H1 (cell line): Measurements from ENCODE around the gene MPEG1. TPM values are rescaled to one million over a fixed set of nuclear protein-coding genes. Genes with fewer than 3 reads are reported as not detected.
A peak's percentile ranks its signal among the peaks of the same experiment; 100 is the strongest.

Source experiments
- CTCF ChIA-PET: fragments of 300-600 bp; sonication (Branson Sonifier 250); formaldehyde crosslinking; loops from one replicate; lab custom pipeline; 2021; ENCODE audit not compliant: partially characterized antibody; lab: Charles Lee
- POLR2A ChIA-PET: fragments of 300-600 bp; sonication (Branson Sonifier 250); formaldehyde crosslinking; loops from one replicate; lab custom pipeline; 2021; ENCODE audit warnings: inconsistent platforms; ENCODE audit not compliant: partially characterized antibody; lab: Charles Lee
- DNase-seq, 2 experiments: peaks; one replicate each; pipeline versions ENCODE4 v3.0.0 to v3.0.0-alpha.2; 2010 to 2022; ENCODE audit warnings: low spot score in 2 of 2, low read depth in 1 of 2, mixed read lengths in 1 of 2
- FAIRE-seq: peaks from 2 replicates; lab custom pipeline; 2011; peaks lifted over from hg19 to GRCh38; lab: Jason Lieb, UNC
- H2AFZ ChIP-seq: 2 replicates; pipeline ENCODE4 v1.8.1; 2012; ENCODE audit warnings: low read length, inconsistent platforms
- H2AK5ac ChIP-seq: 2 replicates; pipeline ENCODE4 v1.6.1; 2013; ENCODE audit warnings: low read depth, low read length
- H2BK120ac ChIP-seq: replicated peaks from 2 replicates; pipeline ENCODE3; 2013; ENCODE audit warnings: low read depth, low read length, inconsistent platforms
- H2BK12ac ChIP-seq: 2 replicates; pipeline ENCODE4 v1.6.1; 2013; ENCODE audit warnings: low read depth, low read length
- H2BK15ac ChIP-seq: 2 replicates; pipeline ENCODE4 v1.6.1; 2013; ENCODE audit warnings: low read length
- H2BK20ac ChIP-seq: 2 replicates; pipeline ENCODE4 v1.6.1; 2013; ENCODE audit warnings: low read length
- H2BK5ac ChIP-seq: 2 replicates; pipeline ENCODE4 v1.6.1; 2013; ENCODE audit warnings: low read depth, low read length
- H3K14ac ChIP-seq: 2 replicates; pipeline ENCODE4 v1.6.1; 2013; ENCODE audit warnings: inconsistent platforms; ENCODE audit not compliant: insufficient read length
- H3K18ac ChIP-seq: 2 replicates; pipeline ENCODE4 v1.6.1; 2013; ENCODE audit warnings: low read length; ENCODE audit errors: extremely low read depth
- H3K23ac ChIP-seq: 2 replicates; pipeline ENCODE4 v1.6.1; 2013; ENCODE audit warnings: inconsistent platforms; ENCODE audit not compliant: insufficient read length
- H3K23me2 ChIP-seq: 2 replicates; pipeline ENCODE4 v1.6.1; 2013; ENCODE audit warnings: low read depth, low read length
- H3K27ac ChIP-seq: 2 replicates; pipeline ENCODE4 v1.6.1; 2011; ENCODE audit warnings: low read depth, low read length, inconsistent platforms
- H3K27me3 ChIP-seq, 4 experiments: replicated peaks in 1 of 4; 1 replicate in 1 of 4; 2 replicates in 3 of 4; pipeline versions ENCODE4 v1.6.1 to v1.8.1; 2011 to 2013; ENCODE audit warnings: low read length in 3 of 4, mild to moderate bottlenecking in 3 of 4, inconsistent platforms in 2 of 4, mixed read lengths in 2 of 4, moderate library complexity in 1 of 4; ENCODE audit not compliant: control insufficient read depth in 3 of 4, insufficient read depth in 3 of 4; ENCODE audit errors: extremely low read depth in 1 of 4
- H3K36me3 ChIP-seq, 4 experiments: 2 replicates each; pipeline versions ENCODE4 v1.6.1 to v1.8.1; 2011 to 2013; ENCODE audit warnings: mild to moderate bottlenecking in 4 of 4, low read length in 3 of 4, moderate library complexity in 2 of 4, control low read depth in 1 of 4, inconsistent platforms in 1 of 4; ENCODE audit not compliant: insufficient read depth in 4 of 4, control insufficient read depth in 2 of 4
- H3K4ac ChIP-seq: replicated peaks from 2 replicates; pipeline ENCODE3; 2013; ENCODE audit warnings: low read length, low read depth, mixed read lengths, inconsistent platforms; ENCODE audit not compliant: insufficient read length
- H3K4me1 ChIP-seq, 4 experiments: replicated peaks in 1 of 4; 1 replicate in 1 of 4; 2 replicates in 3 of 4; pipeline versions ENCODE4 v1.6.1 to v1.8.1; 2011 to 2013; ENCODE audit warnings: low read length in 3 of 4, inconsistent platforms in 2 of 4, mixed read lengths in 1 of 4; ENCODE audit not compliant: insufficient read depth in 4 of 4, control insufficient read depth in 3 of 4
- H3K4me2 ChIP-seq, 2 experiments: 2 replicates each; pipeline versions ENCODE4 v1.6.1 to v1.8.1; 2011 to 2013; ENCODE audit warnings: low read depth in 2 of 2, low read length in 2 of 2, control low read depth in 1 of 2, inconsistent platforms in 1 of 2, mild to moderate bottlenecking in 1 of 2; ENCODE audit not compliant: insufficient read depth in 1 of 2
- H3K4me3 ChIP-seq, 4 experiments: fragments of 200-600, 300-600 bp in 1 of 4; sonication (generic), shearing (Covaris generic), sonication (Bioruptor Twin) in 1 of 4; 2 replicates each; pipeline versions ENCODE4 v1.5.1 to v1.8.1; 2011 to 2016; ENCODE audit warnings: low read length in 4 of 4, low read depth in 3 of 4, control low read depth in 2 of 4, inconsistent platforms in 2 of 4, mild to moderate bottlenecking in 2 of 4, mixed read lengths in 1 of 4, moderate library complexity in 1 of 4; ENCODE audit not compliant: insufficient read depth in 2 of 4; ENCODE audit errors: extremely low read depth in 1 of 4
- H3K56ac ChIP-seq: replicated peaks from 2 replicates; pipeline ENCODE3; 2013; ENCODE audit warnings: low read depth, mild to moderate bottlenecking, mixed read lengths, low read length, inconsistent platforms; ENCODE audit not compliant: insufficient read length
- H3K79me1 ChIP-seq: 2 replicates; pipeline ENCODE4 v1.6.1; 2013; ENCODE audit warnings: low read depth, low read length, control low read depth
- H3K79me2 ChIP-seq, 2 experiments: 2 replicates each; pipeline versions ENCODE4 v1.6.1 to v1.8.1; 2012 to 2013; ENCODE audit warnings: low read length in 2 of 2, mild to moderate bottlenecking in 2 of 2, inconsistent platforms in 1 of 2; ENCODE audit not compliant: insufficient read depth in 2 of 2, control insufficient read depth in 1 of 2
- H3K9ac ChIP-seq, 4 experiments: replicated peaks in 1 of 4; 1 replicate in 1 of 4; 2 replicates in 3 of 4; pipeline versions ENCODE4 v1.6.1 to v1.8.1; 2011 to 2013; ENCODE audit warnings: low read depth in 3 of 4, low read length in 3 of 4, control low read depth in 2 of 4, mild to moderate bottlenecking in 2 of 4, moderate library complexity in 2 of 4, inconsistent platforms in 1 of 4; ENCODE audit errors: extremely low read depth in 1 of 4
- H3K9me3 ChIP-seq, 2 experiments: 2 replicates each; pipeline versions ENCODE4 v1.6.1 to v1.8.1; 2012 to 2013; ENCODE audit warnings: mild to moderate bottlenecking in 2 of 2, moderate library complexity in 2 of 2, control low read depth in 1 of 2, inconsistent platforms in 1 of 2, low read depth in 1 of 2, low read length in 1 of 2, mixed read lengths in 1 of 2; ENCODE audit not compliant: insufficient read depth in 2 of 2
- H4K20me1 ChIP-seq, 2 experiments: replicated peaks in 1 of 2; 2 replicates each; pipeline versions ENCODE3 to v1.8.1; 2011 to 2013; ENCODE audit warnings: inconsistent platforms in 2 of 2, low read length in 2 of 2, mild to moderate bottlenecking in 1 of 2; ENCODE audit not compliant: insufficient read depth in 2 of 2, control insufficient read depth in 1 of 2
- H4K5ac ChIP-seq: 2 replicates; pipeline ENCODE4 v1.6.1; 2013; ENCODE audit warnings: low read length, low read depth, mixed read lengths, inconsistent platforms; ENCODE audit not compliant: insufficient read length
- H4K8ac ChIP-seq: 2 replicates; pipeline ENCODE4 v1.8.0; 2013; ENCODE audit warnings: mild to moderate bottlenecking, moderate library complexity, low read length, inconsistent platforms; ENCODE audit not compliant: insufficient read depth; ENCODE audit errors: extremely low read depth
- H4K91ac ChIP-seq: replicated peaks from 2 replicates; pipeline ENCODE3; 2013; ENCODE audit warnings: low read length, mixed read lengths, inconsistent platforms; ENCODE audit not compliant: insufficient read length
- CBX8 ChIP-seq: fragments of 300-800, 300-1000 bp; sonication (generic); IDR thresholded peaks from 2 replicates; pipeline ENCODE4 v1.7.1; 2016; ENCODE audit warnings: low read depth, low read length, borderline replicate concordance
- EP300 ChIP-seq, 2 experiments: IDR thresholded peaks; 1 replicate in 1 of 2; 2 replicates in 1 of 2; pipeline ENCODE4 v1.6.1; 2011 to 2012; ENCODE audit warnings: low read depth in 2 of 2, low read length in 2 of 2, mild to moderate bottlenecking in 2 of 2, borderline replicate concordance in 1 of 2, inconsistent platforms in 1 of 2, moderate library complexity in 1 of 2
- GTF2F1 ChIP-seq: IDR thresholded peaks from 2 replicates; pipeline ENCODE4 v1.6.1; 2012; ENCODE audit warnings: low read depth, low read length, improper control_type of control experiment, borderline replicate concordance
- HDAC2 ChIP-seq, 2 experiments: fragments of 300-600 bp in 1 of 2; sonication (generic) in 1 of 2; IDR thresholded peaks; 2 replicates each; pipeline ENCODE4 v1.6.1; 2011 to 2012; ENCODE audit warnings: low read depth in 2 of 2, low read length in 2 of 2, mild to moderate bottlenecking in 2 of 2, moderate library complexity in 2 of 2, borderline replicate concordance in 1 of 2, inconsistent platforms in 1 of 2
- JUN ChIP-seq: IDR thresholded peaks from 2 replicates; pipeline ENCODE4 v1.6.1; 2011; ENCODE audit warnings: low read depth, mild to moderate bottlenecking, improper control_type of control experiment, low read length
- POLR2A ChIP-seq, 2 experiments: IDR thresholded peaks; 1 replicate in 1 of 2; 2 replicates in 1 of 2; pipeline ENCODE4 v1.6.1; 2011; ENCODE audit warnings: low read depth in 2 of 2, low read length in 2 of 2, mild to moderate bottlenecking in 2 of 2; ENCODE audit errors: control extremely low read depth in 1 of 2
- RAD21 ChIP-seq, 2 experiments: IDR thresholded peaks in 1 of 2; conservative IDR thresholded peaks in 1 of 2; 2 replicates each; pipeline ENCODE4 v1.6.1; 2011; ENCODE audit warnings: low read depth in 2 of 2, low read length in 2 of 2, improper control_type of control experiment in 1 of 2, inconsistent platforms in 1 of 2, mild to moderate bottlenecking in 1 of 2, moderate library complexity in 1 of 2
- SP1 ChIP-seq: IDR thresholded peaks from 2 replicates; pipeline ENCODE4 v1.6.1; 2011; ENCODE audit warnings: low read depth, low read length
- SP2 ChIP-seq: IDR thresholded peaks from 2 replicates; pipeline ENCODE4 v1.6.1; 2012; ENCODE audit warnings: mild to moderate bottlenecking, low read length, inconsistent platforms
- SUZ12 ChIP-seq: fragments of 200-600 bp; sonication (generic); IDR thresholded peaks from 2 replicates; pipeline ENCODE4 v1.6.1; 2012; ENCODE audit warnings: mild to moderate bottlenecking, inconsistent platforms, low read length, moderate library complexity, mixed read lengths
- TAF1 ChIP-seq: IDR thresholded peaks from 2 replicates; pipeline ENCODE4 v1.6.1; 2011; ENCODE audit warnings: mild to moderate bottlenecking, low read depth, low read length
- WGBS, 2 experiments: shearing (Covaris generic) in 1 of 2; methylation state at CpG; one replicate each; pipeline versions ENCODE4 v1.1.6 to v1.1.7; 2013 to 2015; ENCODE audit warnings: low lambda C conversion rate in 2 of 2, mixed read lengths in 2 of 2, inconsistent platforms in 1 of 2, low coverage in 1 of 2, missing lambda C conversion rate in 1 of 2; ENCODE audit not compliant: insufficient replicate concordance in 2 of 2, insufficient coverage in 1 of 2, insufficient read length in 1 of 2; ENCODE audit errors: extremely low coverage in 1 of 2, missing lambda C conversion rate in 1 of 2; 5-methylcytosine and 5-hydroxymethylcytosine counted together
- polyA plus RNA-seq, 7 experiments: library from polyadenylated mRNA; depleted of rRNA in 3 of 7; stranded (reverse) in 5 of 7; unstranded in 2 of 7; fragments of >200 nt in 5 of 7; fragments of 200-250 nt in 2 of 7; gene quantifications; 1 replicate in 5 of 7; 2 replicates in 1 of 7; 4 replicates in 1 of 7; pipeline versions ENCODE4 v1.2.1 to v1.2.3, GENCODE V29; 2011 to 2013; ENCODE audit warnings: missing spikeins in 2 of 7, mixed read lengths in 2 of 7
- total RNA-seq: library from RNA; stranded (reverse); fragmentation: NEBNext Ultra II Directional; extraction: Animal tissue kit (Norgen Biotek cat#: 25700); gene quantifications from 2 replicates; pipeline ENCODE4 v1.2.1, GENCODE V29; 2021
- TF ChIP-seq, protein P1 (sequence below): IDR thresholded peaks from 2 replicates; pipeline ENCODE4 v1.6.1; 2012; ENCODE audit warnings: inconsistent platforms
- TF ChIP-seq, protein P2 (sequence below): IDR thresholded peaks from 2 replicates; pipeline ENCODE4 v1.6.1; 2011; ENCODE audit warnings: low read depth, mild to moderate bottlenecking, low read length; ENCODE audit not compliant: insufficient read depth

Gene MPEG1
- total and polyA plus RNA-seq, 2 of the 8 experiments (the other 6 are each of a cell fraction or from before 2014, with no cell fraction given): not detected

DNA sequence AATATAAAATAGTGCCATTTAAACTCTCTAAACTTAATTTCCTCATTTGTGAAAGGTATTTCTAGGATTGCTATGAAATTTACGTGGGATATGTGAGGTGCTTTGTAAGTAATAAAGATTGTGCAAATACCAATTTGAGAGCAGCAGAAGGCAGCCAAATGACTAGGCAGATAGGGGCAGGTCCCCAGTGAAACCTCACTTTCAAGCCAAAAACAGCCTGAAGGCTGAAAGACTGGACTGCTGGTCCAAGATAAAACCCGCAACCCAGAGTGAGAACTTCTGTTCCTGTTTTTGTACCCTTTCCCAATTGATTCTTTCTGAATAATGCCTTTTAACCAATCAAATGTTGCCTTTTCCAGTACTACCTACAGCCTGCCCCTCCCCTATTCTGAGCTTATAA, 33.6 kb downstream of the MPEG1 start:
- peaks cover 2 to 5% of the 10 kb centered on the region in 2 experiments for H4K20me1 ChIP-seq
- peaks cover 6 to 17% (median 11%) of the 10 kb centered on the region in 4 experiments; a peak in 6 of 7 replicates for H3K4me1 ChIP-seq
- H4K5ac ChIP-seq: no peak overlapping the region
- ChIA-PET POLR2A (no interaction called here), CTCF (interaction anchor here (1.5 to 9.5 kb wide), 3 partner anchors 7 to 121 kb away, joined by 3 to 201 read pairs (median 141); partner anchors contain the start of gene DTX4)
- H3K27ac ChIP-seq: no peak overlapping the region
- no peak overlapping the region for H2AFZ ChIP-seq
- no peak overlapping the region for H3K56ac ChIP-seq
- H2BK5ac ChIP-seq: no peak overlapping the region
- H3K79me1 ChIP-seq: peaks cover 4% of the 10 kb centered on the region; the same call in 1 of the 2 replicates
- no peak overlapping the region for H2BK20ac ChIP-seq
- no peak for DNase-seq
- no peak overlapping the region for H3K18ac ChIP-seq
- FAIRE-seq: peak; percentile 39
- H3K4me2 ChIP-seq: no peak overlapping the region
- H3K36me3 ChIP-seq: peaks cover 0 to 11% (median 2%) of the 10 kb centered on the region in 4 experiments; a peak in 3 of 8 replicates
- 77% methylated on average over 2 of the region's 2 CpGs; no CpG with 5 or more reads in 1 of the 2 experiments for WGBS, 2 experiments
- peaks cover under 1% of the 10 kb centered on the region; the same call in 1 of the 2 replicates for H3K23me2 ChIP-seq
- peaks cover 0 to 14% of the 10 kb centered on the region in 2 experiments; a peak in 2 of 4 replicates for H3K79me2 ChIP-seq
- no peak overlapping the region for H3K4me3 ChIP-seq
- no peak overlapping the region for H2AK5ac ChIP-seq
- no peak overlapping the region for H2BK120ac ChIP-seq
- H3K4ac ChIP-seq: no peak overlapping the region
- H2BK12ac ChIP-seq: no peak overlapping the region
- H4K8ac ChIP-seq: no peak overlapping the region
- no peaks in the 10 kb centered on the region for H3K9me3 ChIP-seq
- no peak overlapping the region for H3K23ac ChIP-seq
- no peak overlapping the region for H3K9ac ChIP-seq
- H2BK15ac ChIP-seq: no peak overlapping the region
- no peak overlapping the region for H4K91ac ChIP-seq
- no peak overlapping the region for H3K14ac ChIP-seq
- no peaks in the 10 kb centered on the region for H3K27me3 ChIP-seq
- TF ChIP-seq, protein P1, sequence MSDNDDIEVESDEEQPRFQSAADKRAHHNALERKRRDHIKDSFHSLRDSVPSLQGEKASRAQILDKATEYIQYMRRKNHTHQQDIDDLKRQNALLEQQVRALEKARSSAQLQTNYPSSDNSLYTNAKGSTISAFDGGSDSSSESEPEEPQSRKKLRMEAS: no peak
- TF ChIP-seq, protein P2, sequence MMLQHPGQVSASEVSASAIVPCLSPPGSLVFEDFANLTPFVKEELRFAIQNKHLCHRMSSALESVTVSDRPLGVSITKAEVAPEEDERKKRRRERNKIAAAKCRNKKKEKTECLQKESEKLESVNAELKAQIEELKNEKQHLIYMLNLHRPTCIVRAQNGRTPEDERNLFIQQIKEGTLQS: no peak
- TF ChIP-seq GTF2F1: no peak
- no peak for TF ChIP-seq POLR2A (IDR thresholded peaks at IDR 0.05; ENCODE audit: control extremely low read depth in 1 of 2, low read depth in 2 of 2, low read length in 2 of 2)
- TF ChIP-seq TAF1: no peak
- no peak for TF ChIP-seq SUZ12
- TF ChIP-seq SP1: no peak
- TF ChIP-seq RAD21 (IDR thresholded peaks at IDR 0.05 in 1 of 2, conservative IDR thresholded peaks at IDR 0.05 in 1 of 2; ENCODE audit: low read depth in 2 of 2, low read length in 2 of 2): no peak
- no peak for TF ChIP-seq EP300 (IDR thresholded peaks at IDR 0.05; ENCODE audit: borderline replicate concordance in 1 of 2, low read depth in 2 of 2, low read length in 2 of 2)
- TF ChIP-seq CBX8: no peak
- TF ChIP-seq HDAC2 (IDR thresholded peaks at IDR 0.05; ENCODE audit: borderline replicate concordance in 1 of 2, low read depth in 2 of 2, low read length in 2 of 2): no peak
- TF ChIP-seq SP2: no peak
- no peak for TF ChIP-seq JUN
